Prostate gland (tissue), 2 donors: ENCODE data around the gene SNUPN. TPM values are rescaled to one million over a fixed set of nuclear protein-coding genes. Genes with fewer than 3 reads are reported as not detected.
"Not testable (repeated sequence)": the region's sequence is repeated elsewhere in the genome, so short reads cannot be mapped to it uniquely, and the experiment has no call there.

Experiments
- DNase-seq: peaks from one replicate; pipeline ENCODE4 v3.0.0-alpha.2; 2019; ENCODE audit warnings: low spot score
- H3K27ac ChIP-seq, 2 donors: fragments of 200-600 bp; sonication (generic); 2 replicates each; pipeline ENCODE4 v1.5.1; 2017 to 2019
- H3K27me3 ChIP-seq: fragments of 200-600 bp; sonication (generic); replicated peaks from 2 replicates; pipeline ENCODE4 v1.5.1; 2019; ENCODE audit not compliant: insufficient read depth
- H3K36me3 ChIP-seq, 2 donors: fragments of 200-600 bp; sonication (generic); 1 replicate in 1 of 2; 2 replicates in 1 of 2; pipeline versions ENCODE4 v1.5.1 to v1.8.1; 2017 to 2019
- H3K4me1 ChIP-seq: fragments of 200-600 bp; sonication (generic); replicated peaks from 2 replicates; pipeline ENCODE4 v1.5.1; 2019
- H3K4me3 ChIP-seq, 2 donors: fragments of 200-600 bp; sonication (generic); 2 replicates each; pipeline ENCODE4 v1.5.1; 2017 to 2019
- H3K9me3 ChIP-seq: fragments of 200-600 bp; sonication (generic); 2 replicates; pipeline ENCODE4 v1.5.1; 2017
- POLR2A ChIP-seq: fragments of 450-650 bp; IDR thresholded peaks from one replicate; pipeline ENCODE4 v1.6.1; 2016; ENCODE audit warnings: antibody characterized with exemption, mild to moderate bottlenecking
- POLR2AphosphoS5 ChIP-seq: sonication (generic); formaldehyde crosslinking; IDR thresholded peaks from one replicate; pipeline ENCODE4 v1.6.1; 2017; ENCODE audit warnings: antibody characterized with exemption
- WGBS: methylation state at CpG from one replicate; pipeline ENCODE4 v1.1.5; 2018; 5-methylcytosine and 5-hydroxymethylcytosine counted together
- intact Hi-C: fragments of 100-400 bp; cut with DNase I; formaldehyde crosslinking; loops from one replicate; pipeline ENCODE4 v1.14.2; 2022
- total RNA-seq, 2 donors: library from RNA; depleted of rRNA; stranded (reverse); fragments of >200 nt; gene quantifications; one replicate each; pipeline ENCODE4 v1.1.0, GENCODE V29; 2016
- TF ChIP-seq, protein P1 (sequence below), 4 experiments: fragments of 200-600 bp in 2 of 4; fragments of 450-650 bp in 2 of 4; sonication (generic) in 2 of 4; IDR thresholded peaks; 1 replicate in 3 of 4; 2 replicates in 1 of 4; pipeline ENCODE4 v1.5.1; 2016 to 2019; ENCODE audit warnings: antibody characterized with exemption in 4 of 4, mild to moderate bottlenecking in 2 of 4, moderate library complexity in 2 of 4

SNUPN gene
- total RNA-seq, 2 donors from 2014 or later: 17.7 to 21.6 TPM

- H3K27ac ChIP-seq: no peak overlapping the region
- TF ChIP-seq POLR2AphosphoS5 (no peak), POLR2A (no peak)
- TF ChIP-seq, protein P1, sequence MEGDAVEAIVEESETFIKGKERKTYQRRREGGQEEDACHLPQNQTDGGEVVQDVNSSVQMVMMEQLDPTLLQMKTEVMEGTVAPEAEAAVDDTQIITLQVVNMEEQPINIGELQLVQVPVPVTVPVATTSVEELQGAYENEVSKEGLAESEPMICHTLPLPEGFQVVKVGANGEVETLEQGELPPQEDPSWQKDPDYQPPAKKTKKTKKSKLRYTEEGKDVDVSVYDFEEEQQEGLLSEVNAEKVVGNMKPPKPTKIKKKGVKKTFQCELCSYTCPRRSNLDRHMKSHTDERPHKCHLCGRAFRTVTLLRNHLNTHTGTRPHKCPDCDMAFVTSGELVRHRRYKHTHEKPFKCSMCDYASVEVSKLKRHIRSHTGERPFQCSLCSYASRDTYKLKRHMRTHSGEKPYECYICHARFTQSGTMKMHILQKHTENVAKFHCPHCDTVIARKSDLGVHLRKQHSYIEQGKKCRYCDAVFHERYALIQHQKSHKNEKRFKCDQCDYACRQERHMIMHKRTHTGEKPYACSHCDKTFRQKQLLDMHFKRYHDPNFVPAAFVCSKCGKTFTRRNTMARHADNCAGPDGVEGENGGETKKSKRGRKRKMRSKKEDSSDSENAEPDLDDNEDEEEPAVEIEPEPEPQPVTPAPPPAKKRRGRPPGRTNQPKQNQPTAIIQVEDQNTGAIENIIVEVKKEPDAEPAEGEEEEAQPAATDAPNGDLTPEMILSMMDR (IDR thresholded peaks at IDR 0.05): no peak
- no peaks in the 10 kb centered on the region for H3K9me3 ChIP-seq
- no peaks in the 10 kb centered on the region for H3K27me3 ChIP-seq
- H3K36me3 ChIP-seq: no peaks in the 10 kb centered on the region
- H3K4me3 ChIP-seq: no peak overlapping the region
- intact Hi-C loops: no loop called here
- WGBS: 76% methylated on average over 8 of the region's 8 CpGs
- no peaks in the 10 kb centered on the region for H3K4me1 ChIP-seq
- DNase-seq: no peak
These were observed 55.2 kb downstream of the SNUPN start for GRCh38 chr15:75570126-75570845.

GRCh38 chr15:75565062-75565970, 60.2 kb downstream of the SNUPN start:
- Histone ChIP-seq H3K9me3 (no peaks in the 10 kb centered on the region), H3K4me1 (no peaks in the 10 kb centered on the region), H3K27ac (no peak overlapping the region), H3K36me3 (no peaks in the 10 kb centered on the region), H3K4me3 (no peak overlapping the region), H3K27me3 (no peaks in the 10 kb centered on the region)
- TF ChIP-seq, protein P1 (IDR thresholded peaks at IDR 0.05): no peak
- TF ChIP-seq POLR2A (no peak), POLR2AphosphoS5 (no peak)
- DNase-seq: no peak
- intact Hi-C loops: no loop called here
- WGBS: 94% methylated on average over 3 of the region's 3 CpGs

GRCh38 chr15:75561888-75562287, 63.6 kb downstream of the SNUPN start:
- no peaks in the 10 kb centered on the region for H3K9me3 ChIP-seq
- H3K27me3 ChIP-seq: no peaks in the 10 kb centered on the region
- no peaks in the 10 kb centered on the region for H3K36me3 ChIP-seq
- TF ChIP-seq, protein P1 (IDR thresholded peaks at IDR 0.05): no peak
- TF ChIP-seq POLR2A (no peak), POLR2AphosphoS5 (no peak)
- intact Hi-C loops: no loop called here
- no peak overlapping the region for H3K27ac ChIP-seq
- DNase-seq: no peak
- 88% methylated on average over 5 of the region's 5 CpGs for WGBS
- no peak overlapping the region for H3K4me3 ChIP-seq
- no peaks in the 10 kb centered on the region for H3K4me1 ChIP-seq

GRCh38 chr15:75559360-75559759, 66.2 kb downstream of the SNUPN start:
- H3K4me3 ChIP-seq, intact Hi-C loops, H3K36me3 ChIP-seq, DNase-seq, H3K27ac ChIP-seq, H3K4me1 ChIP-seq, H3K27me3 ChIP-seq, H3K9me3 ChIP-seq: not testable (repeated sequence)
- WGBS: 95% methylated on average over 6 of the region's 6 CpGs

GRCh38 chr15:75558955-75559354, 66.6 kb downstream of the SNUPN start:
- WGBS: 95% methylated on average over 19 of the region's 28 CpGs
- intact Hi-C loops, DNase-seq, H3K36me3 ChIP-seq, H3K27me3 ChIP-seq, H3K4me3 ChIP-seq, H3K27ac ChIP-seq, H3K9me3 ChIP-seq, H3K4me1 ChIP-seq: not testable (repeated sequence)
